Measurements from ENCODE around the gene LIMS2.

The LIMS2 gene

GRCh38 chr2:127670957-127671290, 4.4 kb downstream of the LIMS2 start:
- H3K27ac ChIP-seq (ENCODE audit: low read length): no peak overlapping the region
- no peak overlapping the region for H3K4me3 ChIP-seq (ENCODE audit: low read length)
- no peaks in the 10 kb centered on the region for H3K36me3 ChIP-seq (ENCODE audit: control insufficient read depth, low read depth, low read length)
- peaks cover 1% of the 10 kb centered on the region for H3K4me1 ChIP-seq (ENCODE audit: control insufficient read depth, low read depth, low read length)
- no peaks in the 10 kb centered on the region for H3K9me3 ChIP-seq (ENCODE audit: control insufficient read depth, low read depth, low read length)
- no peak overlapping the region for H3K9ac ChIP-seq (ENCODE audit: low read length)
- peaks cover 42% of the 10 kb centered on the region for H3K27me3 ChIP-seq (ENCODE audit: control insufficient read depth, insufficient read depth, low read length)

GRCh38 chr2:127670055-127670956, 5.0 kb downstream of the LIMS2 start:
- no peaks in the 10 kb centered on the region for H3K9me3 ChIP-seq (ENCODE audit: control insufficient read depth, low read depth, low read length)
- no peak overlapping the region for H3K9ac ChIP-seq (ENCODE audit: low read length)
- H3K27me3 ChIP-seq (ENCODE audit: control insufficient read depth, insufficient read depth, low read length): peaks cover 42% of the 10 kb centered on the region
- no peak overlapping the region for H3K27ac ChIP-seq (ENCODE audit: low read length)
- H3K4me1 ChIP-seq (ENCODE audit: control insufficient read depth, low read depth, low read length): no peaks in the 10 kb centered on the region
- H3K36me3 ChIP-seq (ENCODE audit: control insufficient read depth, low read depth, low read length): no peaks in the 10 kb centered on the region
- H3K4me3 ChIP-seq (ENCODE audit: low read length): no peak overlapping the region

- peaks cover 3% of the 10 kb centered on the region for H3K4me1 ChIP-seq (ENCODE audit: control insufficient read depth, low read depth, low read length)
- H3K4me3 ChIP-seq (ENCODE audit: low read length): no peak overlapping the region
- H3K9ac ChIP-seq (ENCODE audit: low read length): no peak overlapping the region
- H3K9me3 ChIP-seq (ENCODE audit: control insufficient read depth, low read depth, low read length): no peaks in the 10 kb centered on the region
- peaks cover 46% of the 10 kb centered on the region for H3K27me3 ChIP-seq (ENCODE audit: control insufficient read depth, insufficient read depth, low read length)
- H3K36me3 ChIP-seq (ENCODE audit: control insufficient read depth, low read depth, low read length): no peaks in the 10 kb centered on the region
- H3K27ac ChIP-seq (ENCODE audit: low read length): no peak overlapping the region
Observed at GRCh38 chr2:127669056-127669455, 6.3 kb downstream of the LIMS2 start.

- Histone ChIP-seq H3K27me3 (ENCODE audit: control insufficient read depth, insufficient read depth, low read length) (peaks cover 44% of the 10 kb centered on the region), H3K36me3 (ENCODE audit: control insufficient read depth, low read depth, low read length) (no peaks in the 10 kb centered on the region), H3K9me3 (ENCODE audit: control insufficient read depth, low read depth, low read length) (no peaks in the 10 kb centered on the region), H3K27ac (ENCODE audit: low read length) (no peak overlapping the region), H3K4me3 (ENCODE audit: low read length) (no peak overlapping the region), H3K9ac (ENCODE audit: low read length) (no peak overlapping the region), H3K4me1 (ENCODE audit: control insufficient read depth, low read depth, low read length) (peaks cover 3% of the 10 kb centered on the region)
Observed at GRCh38 chr2:127665267-127665893, 9.9 kb downstream of the LIMS2 start.

GRCh38 chr2:127664895-127665225, 10.5 kb downstream of the LIMS2 start:
- Histone ChIP-seq H3K4me1 (ENCODE audit: control insufficient read depth, low read depth, low read length) (peaks cover 3% of the 10 kb centered on the region), H3K4me3 (ENCODE audit: low read length) (no peak overlapping the region), H3K27ac (ENCODE audit: low read length) (no peak overlapping the region), H3K9ac (ENCODE audit: low read length) (no peak overlapping the region), H3K9me3 (ENCODE audit: control insufficient read depth, low read depth, low read length) (no peaks in the 10 kb centered on the region), H3K36me3 (ENCODE audit: control insufficient read depth, low read depth, low read length) (no peaks in the 10 kb centered on the region), H3K27me3 (ENCODE audit: control insufficient read depth, insufficient read depth, low read length) (peaks cover 44% of the 10 kb centered on the region)

- Histone ChIP-seq H3K9ac (ENCODE audit: low read length) (no peak overlapping the region), H3K4me1 (ENCODE audit: control insufficient read depth, low read depth, low read length) (peaks cover 3% of the 10 kb centered on the region), H3K27me3 (ENCODE audit: control insufficient read depth, insufficient read depth, low read length) (peaks cover 44% of the 10 kb centered on the region), H3K27ac (ENCODE audit: low read length) (no peak overlapping the region), H3K4me3 (ENCODE audit: low read length) (peak overlapping the region; percentile 47), H3K9me3 (ENCODE audit: control insufficient read depth, low read depth, low read length) (no peaks in the 10 kb centered on the region), H3K36me3 (ENCODE audit: control insufficient read depth, low read depth, low read length) (no peaks in the 10 kb centered on the region)
Observed at GRCh38 chr2:127664065-127664894, 11.1 kb downstream of the LIMS2 start.

- no peaks in the 10 kb centered on the region for H3K36me3 ChIP-seq (ENCODE audit: control insufficient read depth, low read depth, low read length)
- H3K9ac ChIP-seq (ENCODE audit: low read length): no peak overlapping the region
- H3K27ac ChIP-seq (ENCODE audit: low read length): no peak overlapping the region
- H3K9me3 ChIP-seq (ENCODE audit: control insufficient read depth, low read depth, low read length): no peaks in the 10 kb centered on the region
- peaks cover 44% of the 10 kb centered on the region for H3K27me3 ChIP-seq (ENCODE audit: control insufficient read depth, insufficient read depth, low read length)
- H3K4me3 ChIP-seq (ENCODE audit: low read length): peak overlapping the region; percentile 16
- peaks cover 3% of the 10 kb centered on the region for H3K4me1 ChIP-seq (ENCODE audit: control insufficient read depth, low read depth, low read length)
Observed at GRCh38 chr2:127663566-127664064, 11.7 kb downstream of the LIMS2 start.

GRCh38 chr2:127662937-127663565, 12.3 kb downstream of the LIMS2 start:
- Histone ChIP-seq H3K36me3 (ENCODE audit: control insufficient read depth, low read depth, low read length) (no peaks in the 10 kb centered on the region), H3K27ac (ENCODE audit: low read length) (no peak overlapping the region), H3K9me3 (ENCODE audit: control insufficient read depth, low read depth, low read length) (no peaks in the 10 kb centered on the region), H3K4me1 (ENCODE audit: control insufficient read depth, low read depth, low read length) (peaks cover 3% of the 10 kb centered on the region), H3K9ac (ENCODE audit: low read length) (no peak overlapping the region), H3K4me3 (ENCODE audit: low read length) (no peak overlapping the region), H3K27me3 (ENCODE audit: control insufficient read depth, insufficient read depth, low read length) (peaks cover 44% of the 10 kb centered on the region)

- H3K27me3 ChIP-seq (ENCODE audit: control insufficient read depth, insufficient read depth, low read length): peaks cover 43% of the 10 kb centered on the region
- no peak overlapping the region for H3K27ac ChIP-seq (ENCODE audit: low read length)
- H3K9me3 ChIP-seq (ENCODE audit: control insufficient read depth, low read depth, low read length): no peaks in the 10 kb centered on the region
- peaks cover 3% of the 10 kb centered on the region for H3K4me1 ChIP-seq (ENCODE audit: control insufficient read depth, low read depth, low read length)
- no peaks in the 10 kb centered on the region for H3K36me3 ChIP-seq (ENCODE audit: control insufficient read depth, low read depth, low read length)
- no peak overlapping the region for H3K9ac ChIP-seq (ENCODE audit: low read length)
- H3K4me3 ChIP-seq (ENCODE audit: low read length): no peak overlapping the region
Observed at GRCh38 chr2:127661949-127662510, 13.3 kb downstream of the LIMS2 start.

- H3K9ac ChIP-seq (ENCODE audit: low read length): no peak overlapping the region
- H3K4me3 ChIP-seq (ENCODE audit: low read length): no peak overlapping the region
- no peaks in the 10 kb centered on the region for H3K9me3 ChIP-seq (ENCODE audit: control insufficient read depth, low read depth, low read length)
- peaks cover 34% of the 10 kb centered on the region for H3K27me3 ChIP-seq (ENCODE audit: control insufficient read depth, insufficient read depth, low read length)
- no peaks in the 10 kb centered on the region for H3K36me3 ChIP-seq (ENCODE audit: control insufficient read depth, low read depth, low read length)
- peaks cover 3% of the 10 kb centered on the region for H3K4me1 ChIP-seq (ENCODE audit: control insufficient read depth, low read depth, low read length)
- no peak overlapping the region for H3K27ac ChIP-seq (ENCODE audit: low read length)
Observed at GRCh38 chr2:127661072-127661649, 14.2 kb downstream of the LIMS2 start.

GRCh38 chr2:127660291-127660578, 15.1 kb downstream of the LIMS2 start:
- Histone ChIP-seq H3K4me1 (ENCODE audit: control insufficient read depth, low read depth, low read length) (peaks cover 3% of the 10 kb centered on the region), H3K4me3 (ENCODE audit: low read length) (no peak overlapping the region), H3K27ac (ENCODE audit: low read length) (no peak overlapping the region), H3K9ac (ENCODE audit: low read length) (no peak overlapping the region), H3K9me3 (ENCODE audit: control insufficient read depth, low read depth, low read length) (no peaks in the 10 kb centered on the region), H3K36me3 (ENCODE audit: control insufficient read depth, low read depth, low read length) (no peaks in the 10 kb centered on the region), H3K27me3 (ENCODE audit: control insufficient read depth, insufficient read depth, low read length) (peaks cover 25% of the 10 kb centered on the region)
